Uterus (tissue), 2 donors: ENCODE results near the gene WWOX.

Experiments
- POLR2A ChIP-seq, 2 donors: fragments of 450-650 bp; IDR thresholded peaks; one replicate each; pipeline ENCODE4 v1.6.1; 2016; ENCODE audit warnings: antibody characterized with exemption in 2 of 2, mild to moderate bottlenecking in 1 of 2, moderate library complexity in 1 of 2
- TF ChIP-seq, protein P1 (sequence below), 4 experiments: fragments of 200-600 bp in 2 of 4; fragments of 450-650 bp in 2 of 4; sonication (generic) in 2 of 4; IDR thresholded peaks; one replicate each; pipeline ENCODE4 v1.5.1; 2016 to 2019; ENCODE audit warnings: antibody characterized with exemption in 4 of 4, mild to moderate bottlenecking in 2 of 4, moderate library complexity in 1 of 4

- TF ChIP-seq POLR2A (IDR thresholded peaks at IDR 0.05) = no peak
- TF ChIP-seq, protein P1, sequence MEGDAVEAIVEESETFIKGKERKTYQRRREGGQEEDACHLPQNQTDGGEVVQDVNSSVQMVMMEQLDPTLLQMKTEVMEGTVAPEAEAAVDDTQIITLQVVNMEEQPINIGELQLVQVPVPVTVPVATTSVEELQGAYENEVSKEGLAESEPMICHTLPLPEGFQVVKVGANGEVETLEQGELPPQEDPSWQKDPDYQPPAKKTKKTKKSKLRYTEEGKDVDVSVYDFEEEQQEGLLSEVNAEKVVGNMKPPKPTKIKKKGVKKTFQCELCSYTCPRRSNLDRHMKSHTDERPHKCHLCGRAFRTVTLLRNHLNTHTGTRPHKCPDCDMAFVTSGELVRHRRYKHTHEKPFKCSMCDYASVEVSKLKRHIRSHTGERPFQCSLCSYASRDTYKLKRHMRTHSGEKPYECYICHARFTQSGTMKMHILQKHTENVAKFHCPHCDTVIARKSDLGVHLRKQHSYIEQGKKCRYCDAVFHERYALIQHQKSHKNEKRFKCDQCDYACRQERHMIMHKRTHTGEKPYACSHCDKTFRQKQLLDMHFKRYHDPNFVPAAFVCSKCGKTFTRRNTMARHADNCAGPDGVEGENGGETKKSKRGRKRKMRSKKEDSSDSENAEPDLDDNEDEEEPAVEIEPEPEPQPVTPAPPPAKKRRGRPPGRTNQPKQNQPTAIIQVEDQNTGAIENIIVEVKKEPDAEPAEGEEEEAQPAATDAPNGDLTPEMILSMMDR (IDR thresholded peaks at IDR 0.05) = no peak
Observed at GRCh38 chr16:78584213-78584860, 484.9 kb downstream of the WWOX start.
